Urinary bladder (tissue), 2 donors: Measurements from ENCODE around the gene PGAM4. TPM values are rescaled to one million over a fixed set of nuclear protein-coding genes. Genes with fewer than 3 reads are reported as not detected.

ENCODE experiments used
- polyA plus RNA-seq: library from polyadenylated mRNA; stranded (reverse); fragments of 200-250 nt; gene quantifications from one replicate; pipeline ENCODE4 v1.2.3, GENCODE V29; 2013
- total RNA-seq: library from RNA; depleted of rRNA; stranded (reverse); fragments of >200 nt; gene quantifications from one replicate; pipeline ENCODE4 v1.2.3, GENCODE V29; 2014
- donor health status: healthy.

The PGAM4 gene
- total and polyA plus RNA-seq, 2 donors: 0.13 TPM; not detected in 1

Other genes starting within 250 kb of the PGAM4 start
- gene ATRX, start 183.4 kb downstream of the PGAM4 start, total RNA-seq: 236 TPM
- 21.7 TPM for gene ATRX, start 183.4 kb downstream of the PGAM4 start, polyA plus RNA-seq
- gene MAGT1, start 74.2 kb downstream of the PGAM4 start, total RNA-seq: 108 TPM
- 24.7 TPM for gene MAGT1, start 74.2 kb downstream of the PGAM4 start, polyA plus RNA-seq
- gene COX7B, start 70.2 kb downstream of the PGAM4 start, total RNA-seq: 350 TPM
- gene COX7B, start 70.2 kb downstream of the PGAM4 start, polyA plus RNA-seq: 645 TPM
- 29.6 TPM for gene ATP7A, start 58.9 kb downstream of the PGAM4 start, total RNA-seq
- 5.1 TPM for gene ATP7A, start 58.9 kb downstream of the PGAM4 start, polyA plus RNA-seq
- gene PGK1, start 134.6 kb upstream of the PGAM4 start, total RNA-seq: 101 TPM
- gene PGK1, start 134.6 kb upstream of the PGAM4 start, polyA plus RNA-seq: 205 TPM
- gene TAF9B, start 170.0 kb upstream of the PGAM4 start, total RNA-seq: 41.0 TPM
- gene TAF9B, start 170.0 kb upstream of the PGAM4 start, polyA plus RNA-seq: 22.0 TPM